ENCODE data around the gene FERMT2.

Gene FERMT2

DNA sequence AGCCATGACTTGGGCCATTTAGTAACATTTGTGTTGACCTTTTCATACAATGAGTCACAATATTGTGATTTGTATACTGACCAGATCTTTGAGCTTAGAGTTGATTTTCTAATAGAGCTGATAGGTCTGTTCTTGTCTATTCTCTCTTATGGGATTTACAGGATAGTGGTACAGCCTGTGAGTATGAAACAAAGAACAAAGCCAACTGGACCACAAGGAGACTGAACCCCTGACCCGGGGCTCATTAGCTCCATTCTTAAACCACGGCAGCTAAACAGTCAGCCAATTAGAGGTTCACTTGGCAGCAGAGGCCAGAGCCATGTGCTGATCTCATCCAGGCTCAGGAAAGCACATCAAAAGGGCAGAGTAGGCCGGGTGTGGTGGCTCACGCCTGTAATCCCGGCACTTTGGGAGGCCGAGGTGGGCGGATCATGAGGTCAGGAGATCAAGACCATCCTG is 100.4 kb downstream of the FERMT2 start:
- DNase-seq (ENCODE audit: low read depth, low spot score), result no peak
- Histone ChIP-seq H3K9me3 (ENCODE audit: control insufficient read depth, insufficient read depth, low read length) (no peaks in the 10 kb centered on the region), H3K27ac (ENCODE audit: low read length) (no peak overlapping the region), H3K4me1 (ENCODE audit: control insufficient read depth, insufficient read depth, low read length) (no peaks in the 10 kb centered on the region), H3K27me3 (ENCODE audit: control insufficient read depth, insufficient read depth, low read length) (no peaks in the 10 kb centered on the region), H3K36me3 (ENCODE audit: control insufficient read depth, insufficient read depth, low read length) (no peaks in the 10 kb centered on the region), H3K4me3 (ENCODE audit: low read length) (no peak overlapping the region)
- no CpG with 5 or more reads among the region's 7 CpGs for WGBS (ENCODE audit: insufficient coverage, insufficient read length)

GRCh38 chr14:52848626-52849025 is 102.2 kb downstream of the FERMT2 start:
- no peaks in the 10 kb centered on the region for H3K27me3 ChIP-seq (ENCODE audit: control insufficient read depth, insufficient read depth, low read length)
- H3K4me1 ChIP-seq (ENCODE audit: control insufficient read depth, insufficient read depth, low read length), result no peaks in the 10 kb centered on the region; the same call in 1 of the 2 replicates
- no CpG with 5 or more reads among the region's 5 CpGs for WGBS (ENCODE audit: insufficient coverage, insufficient read length)
- H3K36me3 ChIP-seq (ENCODE audit: control insufficient read depth, insufficient read depth, low read length), result no peaks in the 10 kb centered on the region
- H3K27ac ChIP-seq (ENCODE audit: low read length), result no peak overlapping the region
- H3K9me3 ChIP-seq (ENCODE audit: control insufficient read depth, insufficient read depth, low read length), result no peaks in the 10 kb centered on the region
- no peak overlapping the region for H3K4me3 ChIP-seq (ENCODE audit: low read length)
- DNase-seq (ENCODE audit: low read depth, low spot score), result no peak

GRCh38 chr14:52846591-52846990 is 104.3 kb downstream of the FERMT2 start:
- WGBS (ENCODE audit: insufficient coverage, insufficient read length), result no CpG with 5 or more reads among the region's 5 CpGs
- no peaks in the 10 kb centered on the region for H3K9me3 ChIP-seq (ENCODE audit: control insufficient read depth, insufficient read depth, low read length)
- H3K27ac ChIP-seq (ENCODE audit: low read length), result no peak overlapping the region
- H3K4me1 ChIP-seq (ENCODE audit: control insufficient read depth, insufficient read depth, low read length), result no peaks in the 10 kb centered on the region; the same call in 1 of the 2 replicates
- H3K36me3 ChIP-seq (ENCODE audit: control insufficient read depth, insufficient read depth, low read length), result no peaks in the 10 kb centered on the region
- no peaks in the 10 kb centered on the region for H3K27me3 ChIP-seq (ENCODE audit: control insufficient read depth, insufficient read depth, low read length)
- no peak for DNase-seq (ENCODE audit: low read depth, low spot score)
- no peak overlapping the region for H3K4me3 ChIP-seq (ENCODE audit: low read length)

GRCh38 chr14:52845081-52845480 is 105.8 kb downstream of the FERMT2 start:
- no peak overlapping the region for H3K4me3 ChIP-seq (ENCODE audit: low read length)
- WGBS (ENCODE audit: insufficient coverage, insufficient read length), result no CpG with 5 or more reads among the region's 5 CpGs
- no peaks in the 10 kb centered on the region for H3K36me3 ChIP-seq (ENCODE audit: control insufficient read depth, insufficient read depth, low read length)
- H3K9me3 ChIP-seq (ENCODE audit: control insufficient read depth, insufficient read depth, low read length), result no peaks in the 10 kb centered on the region
- no peak for DNase-seq (ENCODE audit: low read depth, low spot score)
- H3K27ac ChIP-seq (ENCODE audit: low read length), result no peak overlapping the region
- H3K27me3 ChIP-seq (ENCODE audit: control insufficient read depth, insufficient read depth, low read length), result no peaks in the 10 kb centered on the region
- no peaks in the 10 kb centered on the region; the same call in 1 of the 2 replicates for H3K4me1 ChIP-seq (ENCODE audit: control insufficient read depth, insufficient read depth, low read length)

GRCh38 chr14:52844262-52845060 is 106.4 kb downstream of the FERMT2 start:
- Histone ChIP-seq H3K36me3 (ENCODE audit: control insufficient read depth, insufficient read depth, low read length) (no peaks in the 10 kb centered on the region), H3K27me3 (ENCODE audit: control insufficient read depth, insufficient read depth, low read length) (no peaks in the 10 kb centered on the region), H3K4me3 (ENCODE audit: low read length) (no peak overlapping the region), H3K4me1 (ENCODE audit: control insufficient read depth, insufficient read depth, low read length) (no peaks in the 10 kb centered on the region; the same call in 1 of the 2 replicates), H3K9me3 (ENCODE audit: control insufficient read depth, insufficient read depth, low read length) (no peaks in the 10 kb centered on the region), H3K27ac (ENCODE audit: low read length) (no peak overlapping the region)
- WGBS (ENCODE audit: insufficient coverage, insufficient read length), result no CpG with 5 or more reads among the region's 6 CpGs
- no peak for DNase-seq (ENCODE audit: low read depth, low spot score)

DNA sequence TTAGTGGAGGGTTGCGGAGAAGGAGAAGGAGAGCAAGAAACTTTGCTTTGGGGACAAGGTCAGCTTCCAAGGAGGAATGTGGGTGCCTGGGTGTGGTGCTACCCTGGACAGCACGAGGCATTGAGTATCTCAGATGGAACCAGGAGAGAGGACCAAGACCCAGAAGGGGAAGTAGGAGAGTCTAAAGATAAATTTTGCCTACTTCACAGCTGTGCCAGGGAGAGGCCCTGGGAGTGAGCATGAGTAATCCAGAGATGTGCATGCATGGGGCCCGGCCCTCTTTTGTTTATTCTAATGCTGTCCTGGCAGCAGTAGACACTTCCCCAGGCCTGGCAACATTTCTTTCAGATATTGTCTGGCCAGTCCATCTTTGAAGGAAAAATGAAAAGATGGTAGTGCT is 110.0 kb downstream of the FERMT2 start:
- no peak overlapping the region for H3K27ac ChIP-seq (ENCODE audit: low read length)
- H3K9me3 ChIP-seq (ENCODE audit: control insufficient read depth, insufficient read depth, low read length), result no peaks in the 10 kb centered on the region
- no peaks in the 10 kb centered on the region for H3K27me3 ChIP-seq (ENCODE audit: control insufficient read depth, insufficient read depth, low read length)
- no peak overlapping the region for H3K4me3 ChIP-seq (ENCODE audit: low read length)
- no peaks in the 10 kb centered on the region; the same call in 1 of the 2 replicates for H3K4me1 ChIP-seq (ENCODE audit: control insufficient read depth, insufficient read depth, low read length)
- WGBS (ENCODE audit: insufficient coverage, insufficient read length), result no CpG with 5 or more reads among the region's 3 CpGs
- DNase-seq (ENCODE audit: low read depth, low spot score), result no peak
- no peaks in the 10 kb centered on the region for H3K36me3 ChIP-seq (ENCODE audit: control insufficient read depth, insufficient read depth, low read length)

DNA sequence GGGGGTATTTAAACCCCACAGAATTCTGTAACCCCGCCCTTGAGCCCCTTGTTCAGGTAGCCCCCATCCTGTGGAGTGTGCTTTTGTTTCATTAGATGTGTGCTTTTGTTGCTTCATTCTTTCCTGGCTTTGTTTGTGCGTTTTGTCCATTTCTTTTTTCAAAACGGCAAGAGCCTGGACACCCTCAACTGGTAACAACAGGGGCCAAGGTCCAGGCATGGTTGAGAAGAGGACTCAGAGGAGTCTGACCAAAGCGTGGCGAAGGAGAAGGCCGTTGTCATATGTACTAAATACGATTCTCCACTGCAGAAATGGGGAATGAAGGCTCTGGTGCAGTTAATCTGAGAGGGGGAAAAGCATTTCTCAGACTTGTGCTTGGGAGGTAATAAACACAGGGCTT is 113.4 kb downstream of the FERMT2 start:
- Histone ChIP-seq H3K9me3 (ENCODE audit: control insufficient read depth, insufficient read depth, low read length) (no peaks in the 10 kb centered on the region), H3K36me3 (ENCODE audit: control insufficient read depth, insufficient read depth, low read length) (no peaks in the 10 kb centered on the region), H3K4me1 (ENCODE audit: control insufficient read depth, insufficient read depth, low read length) (no peaks in the 10 kb centered on the region), H3K27me3 (ENCODE audit: control insufficient read depth, insufficient read depth, low read length) (no peaks in the 10 kb centered on the region), H3K27ac (ENCODE audit: low read length) (no peak overlapping the region), H3K4me3 (ENCODE audit: low read length) (no peak overlapping the region)
- WGBS (ENCODE audit: insufficient coverage, insufficient read length), result no CpG with 5 or more reads among the region's 7 CpGs
- DNase-seq (ENCODE audit: low read depth, low spot score), result no peak

DNA sequence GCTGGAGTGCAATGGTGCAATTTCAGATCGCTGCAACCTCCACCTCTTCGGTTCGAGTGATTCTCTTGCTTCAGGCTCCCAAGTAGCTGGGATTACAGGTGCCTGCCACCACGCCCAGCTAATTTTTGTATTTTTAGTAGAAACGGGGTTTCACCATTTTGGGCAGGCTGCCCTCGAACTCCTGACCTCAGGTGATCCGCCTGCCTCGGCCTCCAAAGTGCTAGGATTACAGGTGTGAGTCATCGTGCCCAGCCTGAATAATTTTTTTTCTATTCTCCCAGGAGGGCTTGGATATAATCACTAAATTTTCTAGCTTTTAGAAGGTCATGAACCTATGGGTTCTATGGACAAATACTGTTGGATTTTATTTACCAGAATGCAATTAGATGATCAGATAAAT is 114.8 kb downstream of the FERMT2 start:
- H3K27ac ChIP-seq (ENCODE audit: low read length), result no peak overlapping the region
- H3K4me3 ChIP-seq (ENCODE audit: low read length), result no peak overlapping the region
- H3K9me3 ChIP-seq (ENCODE audit: control insufficient read depth, insufficient read depth, low read length), result no peaks in the 10 kb centered on the region
- no peak for DNase-seq (ENCODE audit: low read depth, low spot score)
- WGBS (ENCODE audit: insufficient coverage, insufficient read length), result no CpG with 5 or more reads among the region's 9 CpGs
- no peaks in the 10 kb centered on the region for H3K36me3 ChIP-seq (ENCODE audit: control insufficient read depth, insufficient read depth, low read length)
- H3K4me1 ChIP-seq (ENCODE audit: control insufficient read depth, insufficient read depth, low read length), result peaks cover 2% of the 10 kb centered on the region; the same call in 1 of the 2 replicates
- no peaks in the 10 kb centered on the region for H3K27me3 ChIP-seq (ENCODE audit: control insufficient read depth, insufficient read depth, low read length)

- no CpG with 5 or more reads among the region's 12 CpGs for WGBS (ENCODE audit: insufficient coverage, insufficient read length)
- H3K9me3 ChIP-seq (ENCODE audit: control insufficient read depth, insufficient read depth, low read length), result no peaks in the 10 kb centered on the region
- H3K4me1 ChIP-seq (ENCODE audit: control insufficient read depth, insufficient read depth, low read length), result peaks cover 2% of the 10 kb centered on the region; the same call in 1 of the 2 replicates
- H3K4me3 ChIP-seq (ENCODE audit: low read length), result no peak overlapping the region
- no peaks in the 10 kb centered on the region for H3K36me3 ChIP-seq (ENCODE audit: control insufficient read depth, insufficient read depth, low read length)
- no peak overlapping the region for H3K27ac ChIP-seq (ENCODE audit: low read length)
- DNase-seq (ENCODE audit: low read depth, low spot score), result no peak
- no peaks in the 10 kb centered on the region for H3K27me3 ChIP-seq (ENCODE audit: control insufficient read depth, insufficient read depth, low read length)
These were observed 115.5 kb downstream of the FERMT2 start for GRCh38 chr14:52835122-52835903.

DNA sequence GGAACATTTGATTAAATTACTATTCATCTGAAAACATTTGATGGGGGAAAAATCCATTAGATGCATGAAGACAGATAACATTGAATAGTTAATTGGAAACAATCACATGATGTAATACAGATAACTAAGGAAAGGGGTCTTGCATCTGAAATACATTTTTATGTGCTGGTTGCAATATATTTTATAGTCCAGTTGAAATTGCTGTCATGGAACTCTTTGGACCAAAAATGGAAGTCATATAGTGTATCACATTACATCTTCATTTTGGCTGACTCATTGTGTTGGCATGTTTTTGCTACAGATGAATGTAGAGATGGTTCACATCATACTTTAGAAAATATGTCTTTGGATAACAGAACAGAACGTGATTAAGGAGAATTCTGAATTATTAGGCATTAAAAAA is 116.4 kb downstream of the FERMT2 start:
- Histone ChIP-seq H3K27ac (ENCODE audit: low read length) (no peak overlapping the region), H3K4me1 (ENCODE audit: control insufficient read depth, insufficient read depth, low read length) (peaks cover 2% of the 10 kb centered on the region; the same call in 1 of the 2 replicates), H3K9me3 (ENCODE audit: control insufficient read depth, insufficient read depth, low read length) (no peaks in the 10 kb centered on the region), H3K4me3 (ENCODE audit: low read length) (no peak overlapping the region), H3K27me3 (ENCODE audit: control insufficient read depth, insufficient read depth, low read length) (no peaks in the 10 kb centered on the region), H3K36me3 (ENCODE audit: control insufficient read depth, insufficient read depth, low read length) (no peaks in the 10 kb centered on the region)
- no peak for DNase-seq (ENCODE audit: low read depth, low spot score)
- no CpG with 5 or more reads among the region's 1 CpG for WGBS (ENCODE audit: insufficient coverage, insufficient read length)
